Immature natural killer cell (primary cell): ENCODE measurements around the gene HOXA3. TPM values are rescaled to one million over a fixed set of nuclear protein-coding genes. Genes with fewer than 3 reads are reported as not detected.

ENCODE experiments used
- DNase-seq, 3 donors: peaks; one replicate each; pipeline ENCODE4 v3.0.0; 2022; ENCODE audit warnings: mixed read lengths in 1 of 3
- H3K27ac Mint-ChIP-seq, 6 donors: one replicate each; pipeline ENCODE4 v1.8.0; 2020; ENCODE audit warnings: mixed read lengths in 6 of 6, mild to moderate bottlenecking in 5 of 6, inconsistent platforms in 4 of 6, moderate library complexity in 3 of 6
- H3K27me3 Mint-ChIP-seq, 3 donors: one replicate each; pipeline ENCODE4 v1.8.0; 2020 to 2021; ENCODE audit warnings: low read depth in 3 of 3, mild to moderate bottlenecking in 3 of 3, mixed read lengths in 3 of 3, moderate library complexity in 3 of 3, inconsistent platforms in 1 of 3
- H3K36me3 Mint-ChIP-seq, 3 donors: one replicate each; pipeline ENCODE4 v1.8.0; 2020; ENCODE audit warnings: mixed read lengths in 3 of 3, inconsistent platforms in 2 of 3, mild to moderate bottlenecking in 2 of 3
- H3K4me1 Mint-ChIP-seq, 2 donors: one replicate each; pipeline ENCODE4 v1.8.0; 2020; ENCODE audit warnings: inconsistent platforms in 2 of 2, mild to moderate bottlenecking in 2 of 2, mixed read lengths in 2 of 2, moderate library complexity in 1 of 2
- H3K4me3 Mint-ChIP-seq, 5 donors: one replicate each; pipeline ENCODE4 v1.8.0; 2020; ENCODE audit warnings: mild to moderate bottlenecking in 5 of 5, mixed read lengths in 5 of 5, inconsistent platforms in 3 of 5, moderate library complexity in 3 of 5
- H3K9me3 Mint-ChIP-seq, 6 donors: one replicate each; pipeline ENCODE4 v1.8.0; 2020; ENCODE audit warnings: mild to moderate bottlenecking in 6 of 6, mixed read lengths in 6 of 6, inconsistent platforms in 4 of 6, moderate library complexity in 3 of 6
- polyA plus RNA-seq, 3 donors: library from polyadenylated mRNA; unstranded; fragments of 300-500 nt; fragmentation: Illumina TruSeq; gene quantifications; one replicate each; pipeline ENCODE4 v1.2.3, GENCODE V29; 2021

HOXA3 gene
- polyA plus RNA-seq, result under 1 TPM in 1 of 3 donors, not detected in 2; 0.13 TPM

DNA sequence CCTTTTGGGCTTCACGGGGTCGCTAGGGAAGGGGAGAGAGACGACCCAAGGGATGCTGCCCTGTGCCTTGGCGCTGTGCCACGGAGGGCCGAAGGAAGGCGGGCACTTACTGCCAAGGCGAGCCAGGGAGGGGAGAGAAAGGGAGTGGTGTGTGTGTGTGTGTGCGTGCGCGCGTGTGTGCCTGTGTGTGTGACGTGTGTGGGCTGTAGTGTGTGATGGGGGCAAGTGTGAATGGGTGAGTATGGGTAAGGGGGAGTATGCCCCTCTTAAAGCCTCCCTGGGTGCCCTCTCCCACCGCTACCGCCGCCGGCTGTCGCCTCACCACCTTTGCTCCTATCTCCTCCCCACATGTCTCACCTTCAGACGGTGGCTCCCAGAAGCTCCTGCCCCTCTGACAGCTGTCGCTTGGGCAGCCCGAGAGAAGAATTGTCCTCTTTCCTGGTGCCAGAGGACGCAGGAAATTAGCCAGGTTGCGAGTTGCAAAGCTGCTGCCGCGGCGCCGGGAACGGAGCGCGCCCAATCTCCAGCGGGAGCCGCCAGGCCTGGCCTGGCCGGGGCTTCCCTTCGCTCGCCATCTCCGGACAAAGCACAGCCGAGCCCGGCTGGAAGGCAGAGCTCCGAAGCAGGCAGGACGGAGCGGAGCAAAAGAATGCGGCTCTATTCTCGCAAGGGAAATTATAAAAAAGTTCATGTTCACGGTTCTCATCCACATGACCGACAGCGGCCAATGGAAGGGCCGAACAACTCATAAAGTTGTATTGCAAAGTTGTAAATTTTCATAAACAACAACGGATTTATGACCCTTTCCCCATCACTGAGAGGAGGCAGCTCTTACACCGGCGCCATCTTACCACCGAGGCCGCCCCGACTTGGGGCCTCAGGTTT lies at the start of gene HOXA3:
Gene HOXA3 (minus strand): TSS at position 653 of the 885 bp plus-strand sequence. CDS start 41,943 bp downstream, outside the sequence.
- H3K4me3 Mint-ChIP-seq, result peak within 1 kb of the TSS; percentile 85 to 89 (median 86)
- peak within 1 kb of the TSS in 5 of 6 donors; percentile 12 to 77 (median 66) for H3K27ac Mint-ChIP-seq
- H3K27me3 Mint-ChIP-seq, result peaks cover 49 to 74% (median 70%) of the 10 kb centered on the region in 3 donors
- H3K36me3 Mint-ChIP-seq, result no peaks in the 10 kb centered on the region
- DNase-seq, result no peak
- peaks cover 0 to 2% (median 0%) of the 10 kb centered on the region in 6 donors for H3K9me3 Mint-ChIP-seq
- H3K4me1 Mint-ChIP-seq, result peaks cover 53 to 77% of the 10 kb centered on the region in 2 donors

DNA sequence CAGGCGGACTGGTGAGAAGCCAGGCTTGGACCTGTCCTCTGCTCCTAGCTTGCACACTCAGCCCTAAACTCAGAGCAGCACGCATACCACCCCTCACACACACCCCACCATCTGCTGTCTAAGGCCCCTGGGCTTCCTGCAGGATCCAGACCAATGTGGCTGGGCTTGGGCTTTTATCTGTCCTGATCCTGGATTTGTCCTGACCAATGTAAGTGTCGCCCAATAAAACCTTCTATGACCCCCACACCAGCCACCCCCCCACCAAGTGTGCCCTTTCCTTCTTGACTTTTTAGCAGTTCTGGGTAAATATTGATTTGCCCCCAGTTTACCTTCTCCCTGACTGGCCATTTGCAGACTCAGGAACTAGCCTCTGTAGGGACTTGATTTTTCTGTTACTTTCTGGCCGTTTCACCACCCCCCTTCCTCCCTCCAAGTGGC lies 49.2 kb upstream of the HOXA3 start:
- Mint-ChIP-seq H3K27me3 (peaks cover 42 to 88% (median 79%) of the 10 kb centered on the region in 3 donors), H3K4me3 (peak overlapping the region; percentile 70 to 85 (median 79)), H3K36me3 (no peaks in the 10 kb centered on the region), H3K4me1 (peaks cover 39 to 53% of the 10 kb centered on the region in 2 donors), H3K27ac (no peak overlapping the region), H3K9me3 (no peaks in the 10 kb centered on the region)
- no peak for DNase-seq

DNA sequence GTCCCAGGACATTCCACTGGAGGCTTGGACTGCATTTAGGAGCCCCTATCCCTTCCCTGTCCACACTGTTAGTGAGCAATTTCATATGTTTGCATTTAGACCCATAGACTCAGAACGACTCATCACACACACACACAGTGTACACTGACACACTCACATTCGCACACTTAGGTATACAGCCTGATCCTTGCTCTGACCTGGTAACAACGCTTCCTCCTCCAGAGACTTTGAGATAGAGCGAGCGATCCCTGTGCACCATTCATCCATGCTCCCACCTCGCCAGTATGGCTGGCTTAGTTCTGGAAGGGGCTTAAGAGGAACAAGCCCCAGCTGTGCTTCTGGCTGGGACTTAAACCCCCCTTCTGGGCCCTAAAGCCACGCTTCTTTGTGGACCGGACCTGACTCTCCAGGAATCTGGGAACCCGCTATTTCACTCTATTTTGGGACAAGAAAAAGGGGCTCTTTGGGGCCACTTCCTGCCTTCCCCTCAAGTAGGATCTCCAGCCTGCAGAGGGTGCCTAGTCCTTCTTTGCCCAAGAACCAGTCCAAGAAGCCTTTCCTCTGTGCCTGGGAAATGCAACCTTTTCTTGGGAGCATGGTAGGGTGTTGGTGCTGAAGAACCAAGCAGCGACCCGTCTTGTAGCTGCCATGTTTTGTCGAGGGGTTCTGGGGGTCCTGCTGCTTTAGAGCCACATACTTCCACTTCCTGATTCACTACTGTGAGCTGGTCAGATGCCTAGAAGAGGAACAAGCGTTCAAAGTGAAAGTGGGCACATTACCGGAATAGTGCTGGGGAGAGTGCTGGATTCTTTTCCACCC lies 48.6 kb upstream of the HOXA3 start:
- H3K4me3 Mint-ChIP-seq, result peak overlapping the region; percentile 70 to 85 (median 79)
- peak overlapping the region in 1 of 6 donors; percentile 27 for H3K27ac Mint-ChIP-seq
- no peaks in the 10 kb centered on the region for H3K36me3 Mint-ChIP-seq
- no peaks in the 10 kb centered on the region for H3K9me3 Mint-ChIP-seq
- H3K27me3 Mint-ChIP-seq, result peaks cover 40 to 84% (median 80%) of the 10 kb centered on the region in 3 donors
- no peak for DNase-seq
- H3K4me1 Mint-ChIP-seq, result peaks cover 39 to 52% of the 10 kb centered on the region in 2 donors

DNA sequence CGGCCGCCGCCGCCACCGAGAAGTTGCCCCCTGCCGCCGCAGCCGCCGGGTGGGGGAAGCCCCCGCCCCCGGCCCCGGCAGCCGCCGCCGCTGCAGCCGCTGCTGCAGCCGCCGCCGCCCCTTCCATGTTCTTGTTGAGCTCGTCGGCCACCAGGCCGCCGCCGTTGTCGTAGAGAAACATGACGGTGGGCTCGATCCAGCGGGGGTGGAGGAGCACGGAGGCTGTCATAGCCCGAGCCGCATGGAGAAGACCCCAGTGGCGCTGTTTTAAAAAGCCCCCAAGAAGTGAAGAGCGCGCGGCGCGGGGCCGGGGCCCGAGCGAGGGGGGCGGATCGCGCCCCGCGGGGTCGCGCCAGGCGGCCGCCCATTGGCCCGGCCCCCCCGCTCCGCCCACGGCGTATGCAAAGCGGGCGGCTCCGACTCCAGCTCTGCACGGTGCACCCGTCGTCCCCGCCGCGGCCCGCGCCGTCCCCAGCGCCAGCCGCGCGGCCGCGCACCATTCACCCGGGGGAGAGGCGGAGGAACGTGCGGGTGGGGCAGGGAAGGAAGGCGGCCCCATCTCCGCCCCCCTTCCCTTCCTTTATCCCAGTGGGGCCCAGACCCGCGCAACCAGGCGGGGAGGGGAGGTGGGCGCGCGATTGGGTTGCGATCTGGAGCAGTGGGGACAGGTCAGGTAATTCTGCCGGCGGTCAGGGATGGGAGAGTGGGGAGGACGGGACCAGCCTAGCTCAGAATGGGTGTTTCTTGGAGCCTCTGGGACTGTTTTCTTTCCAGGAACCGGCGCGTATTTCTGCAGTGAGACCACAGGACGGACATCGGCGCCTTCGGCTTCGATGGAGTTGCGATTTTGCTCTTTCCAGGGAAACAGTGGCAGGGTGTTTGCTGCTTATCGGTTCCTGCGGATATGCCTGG lies 47.7 kb upstream of the HOXA3 start, which contains the start of gene HOXA13:
Gene HOXA13 (minus strand): TSS at position 243 of the 912 bp plus-strand sequence. CDS start 14 bp downstream, at position 229.
- Mint-ChIP-seq H3K36me3 (no peaks in the 10 kb centered on the region), H3K9me3 (no peaks in the 10 kb centered on the region), H3K27me3 (peaks cover 36 to 84% (median 79%) of the 10 kb centered on the region in 3 donors), H3K27ac (peak within 1 kb of the TSS in 1 of 6 donors; percentile 63), H3K4me1 (peaks cover 35 to 43% of the 10 kb centered on the region in 2 donors), H3K4me3 (peak within 1 kb of the TSS; percentile 82 to 92 (median 87))
- DNase-seq, result peak in 2 of 3 donors; percentile 44 to 49

DNA sequence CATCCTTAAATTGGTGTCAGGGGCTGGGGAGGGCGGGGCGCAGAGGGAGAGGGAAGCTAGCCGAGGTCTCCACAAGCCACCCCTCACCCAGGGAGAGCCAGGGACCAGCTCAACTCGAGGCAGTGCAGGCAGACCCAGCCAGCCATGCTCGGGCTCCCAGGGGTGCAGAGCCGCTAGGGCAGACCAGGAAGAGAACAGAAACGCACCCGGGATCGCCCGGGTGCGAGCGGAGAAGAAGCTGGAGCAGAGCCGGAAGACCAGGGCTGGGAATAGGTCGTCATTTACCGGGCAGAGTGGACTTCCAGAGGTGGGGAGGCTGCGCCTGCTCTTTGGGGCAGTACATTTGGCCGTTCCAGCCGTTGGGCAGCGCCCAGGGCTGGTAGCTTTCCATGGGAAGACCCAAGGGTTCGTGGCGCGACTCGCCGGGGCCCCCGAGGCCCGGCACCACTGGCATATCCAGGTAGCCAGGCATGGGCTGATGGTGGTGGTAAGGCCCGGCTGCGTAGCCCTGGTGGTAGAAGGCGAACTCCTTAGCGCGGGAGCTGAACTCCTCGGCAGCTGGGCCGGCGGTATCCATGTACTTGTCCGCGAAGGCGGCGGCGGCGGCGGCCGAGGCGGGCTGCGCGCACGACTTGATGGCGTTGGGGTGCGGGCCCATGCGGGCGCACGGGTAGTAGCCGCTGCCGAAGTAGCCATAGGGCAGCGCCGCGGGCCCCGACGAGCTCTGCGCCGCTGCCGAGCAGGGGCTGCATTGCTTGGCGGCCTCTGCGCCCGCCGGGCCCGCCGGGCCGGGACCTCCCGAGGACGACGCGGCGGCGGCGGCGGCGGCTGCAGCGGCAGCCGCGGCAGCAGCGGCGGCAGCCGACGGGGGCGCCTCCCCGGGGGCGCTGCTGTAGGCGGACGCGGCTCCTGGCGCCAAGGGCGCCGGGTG lies 46.8 kb upstream of the HOXA3 start:
- Mint-ChIP-seq H3K9me3 (no peaks in the 10 kb centered on the region), H3K4me1 (peaks cover 28 to 37% of the 10 kb centered on the region in 2 donors), H3K27ac (peak overlapping the region in 1 of 6 donors; percentile 63), H3K36me3 (no peaks in the 10 kb centered on the region), H3K27me3 (peaks cover 37 to 84% (median 78%) of the 10 kb centered on the region in 3 donors), H3K4me3 (peak overlapping the region; percentile 45 to 80 (median 63))
- DNase-seq, result no peak

DNA sequence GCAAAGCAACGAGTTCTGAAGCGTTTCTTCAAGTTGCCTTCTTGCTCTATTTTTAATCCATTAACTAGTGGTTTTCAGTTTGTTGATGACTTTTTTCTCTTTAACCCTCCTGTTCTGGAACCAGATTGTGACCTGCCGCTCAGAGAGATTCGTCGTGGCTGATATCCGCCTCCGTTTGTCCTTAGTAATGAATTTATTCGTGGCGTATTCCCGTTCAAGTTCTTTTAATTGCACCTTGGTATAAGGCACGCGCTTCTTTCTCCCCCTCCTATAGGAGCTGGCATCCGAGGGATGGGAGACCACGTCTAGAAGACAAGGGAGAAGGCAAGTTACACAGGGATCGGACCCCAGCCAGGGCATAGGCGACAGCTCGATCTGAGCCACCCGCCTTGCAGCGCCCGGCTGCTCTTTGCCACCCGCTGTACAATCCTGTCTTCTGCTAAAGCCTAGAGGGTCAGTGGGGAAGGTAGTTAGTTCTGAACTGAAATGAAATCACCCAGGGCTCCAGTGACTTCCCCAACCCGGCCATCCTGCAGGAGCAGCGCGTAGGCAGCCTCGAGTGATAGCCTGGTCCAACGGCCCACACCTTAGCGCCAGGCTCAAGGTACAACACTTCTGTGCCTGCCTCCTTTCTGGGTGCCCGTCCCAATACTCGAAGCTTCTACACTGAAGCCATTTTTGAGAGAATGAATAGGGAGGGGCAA lies 45.9 kb upstream of the HOXA3 start:
- Mint-ChIP-seq H3K36me3 (no peaks in the 10 kb centered on the region), H3K27me3 (peaks cover 39 to 86% (median 79%) of the 10 kb centered on the region in 3 donors), H3K4me3 (peak overlapping the region; percentile 23 to 75 (median 56)), H3K9me3 (no peaks in the 10 kb centered on the region), H3K4me1 (peaks cover 29 to 45% of the 10 kb centered on the region in 2 donors), H3K27ac (peak overlapping the region in 1 of 6 donors; percentile 63)
- DNase-seq, result no peak

DNA sequence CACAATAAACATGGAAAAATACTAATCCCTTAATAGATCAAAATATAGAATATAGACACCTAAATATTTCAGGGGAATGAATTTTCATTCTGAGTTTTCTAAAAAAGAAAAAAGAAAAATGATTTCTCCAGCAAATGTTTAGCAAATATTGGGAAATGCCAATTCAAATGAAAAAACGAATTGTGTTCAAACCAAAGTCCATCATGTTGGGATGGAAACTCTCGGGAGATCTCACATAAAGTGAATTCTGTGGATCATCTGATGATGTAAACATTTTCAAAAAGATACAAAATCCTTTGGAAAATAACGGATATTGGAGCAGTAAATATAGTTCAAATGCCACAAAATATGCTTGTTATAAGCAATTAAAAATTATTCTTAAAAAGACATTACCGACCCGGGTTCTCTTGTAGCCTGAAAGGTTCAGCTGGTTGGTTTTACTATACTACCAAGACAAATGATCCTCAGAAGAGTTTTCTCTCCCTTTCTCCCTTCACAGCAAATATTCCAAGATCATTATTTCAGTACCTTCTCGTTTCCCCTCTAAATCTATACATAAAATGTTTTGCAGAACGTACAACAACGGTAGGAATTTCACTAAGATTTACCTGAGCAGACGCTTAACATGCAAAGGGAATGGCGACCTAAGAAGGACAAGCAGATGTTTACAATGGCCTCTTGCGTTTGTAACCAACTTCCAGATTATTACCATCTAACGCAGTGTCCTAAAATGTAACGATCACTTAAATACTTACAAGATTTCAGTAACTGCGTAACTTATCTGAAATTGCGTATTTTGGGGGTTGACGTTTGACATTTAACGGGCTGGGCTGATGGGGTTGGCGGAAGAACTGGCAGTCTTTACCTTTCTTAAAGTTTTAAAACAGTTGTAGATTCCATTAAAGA lies 45.0 kb upstream of the HOXA3 start:
- no peaks in the 10 kb centered on the region for H3K9me3 Mint-ChIP-seq
- H3K27ac Mint-ChIP-seq, result no peak overlapping the region
- H3K36me3 Mint-ChIP-seq, result no peaks in the 10 kb centered on the region
- peaks cover 32 to 54% of the 10 kb centered on the region in 2 donors for H3K4me1 Mint-ChIP-seq
- no peak for DNase-seq
- H3K27me3 Mint-ChIP-seq, result peaks cover 33 to 83% (median 74%) of the 10 kb centered on the region in 3 donors
- peak overlapping the region in 1 of 5 donors; percentile 8 for H3K4me3 Mint-ChIP-seq

DNA sequence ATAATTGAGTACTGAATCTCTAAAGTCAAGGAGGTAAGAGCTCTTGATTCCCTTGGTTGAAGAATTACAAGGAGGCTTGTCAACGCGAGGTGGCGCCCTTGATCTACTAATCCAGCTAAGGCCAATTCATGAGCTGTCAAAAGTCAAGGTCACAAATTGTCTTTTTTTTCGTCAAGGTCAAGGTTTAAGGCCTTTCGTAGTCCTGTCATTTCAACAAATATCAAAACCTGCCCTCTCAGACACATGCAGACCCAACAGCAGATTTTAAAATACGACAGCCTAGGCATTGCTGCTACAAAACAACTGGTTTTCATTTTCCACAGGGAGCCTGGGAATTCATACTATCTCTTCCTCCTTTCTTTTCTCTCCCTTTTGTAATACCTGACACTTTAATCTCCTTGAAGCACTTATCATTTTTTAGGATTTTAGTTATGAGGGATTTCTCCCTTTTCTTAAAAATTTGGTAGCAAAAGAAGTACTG lies 43.9 kb upstream of the HOXA3 start:
- Mint-ChIP-seq H3K4me1 (peaks cover 32 to 43% of the 10 kb centered on the region in 2 donors), H3K4me3 (no peak overlapping the region), H3K27ac (no peak overlapping the region), H3K36me3 (no peaks in the 10 kb centered on the region), H3K9me3 (no peaks in the 10 kb centered on the region), H3K27me3 (peaks cover 39 to 79% (median 74%) of the 10 kb centered on the region in 3 donors)
- DNase-seq, result peak; percentile 64 to 71 (median 70)

DNA sequence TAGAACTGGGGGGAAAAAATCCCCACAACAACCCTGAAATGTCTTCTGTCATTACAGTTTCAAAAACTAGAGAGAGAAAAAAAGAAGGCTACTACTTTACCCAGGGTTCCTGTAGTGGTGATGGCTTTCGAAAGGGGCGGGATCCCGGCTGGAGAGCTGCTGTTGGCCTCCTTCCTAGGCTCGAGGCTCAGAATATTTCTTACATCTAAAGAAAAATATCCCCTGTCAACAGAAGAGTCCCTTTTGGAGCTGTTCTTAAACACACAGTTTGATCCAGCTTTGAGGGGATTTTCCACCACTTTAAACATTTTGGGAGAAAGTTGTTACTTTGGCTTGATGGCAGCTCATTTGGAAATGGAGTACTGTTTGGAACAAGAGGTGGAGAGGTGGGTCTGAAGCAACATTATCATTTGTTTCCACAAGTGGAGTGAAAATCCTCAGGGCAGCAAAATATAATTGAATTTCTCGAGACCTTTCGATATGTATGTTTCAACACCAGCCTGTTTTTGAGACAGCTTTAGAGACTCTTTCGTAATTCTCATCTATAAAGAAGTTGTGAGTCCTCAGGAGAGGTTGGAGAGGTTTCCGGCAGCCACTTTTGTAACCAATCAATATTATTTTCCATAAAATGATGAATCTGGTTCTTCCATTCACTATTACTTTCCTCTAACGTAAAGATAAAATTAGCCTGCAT lies 42.5 kb upstream of the HOXA3 start:
- Mint-ChIP-seq H3K27me3 (peaks cover 46 to 80% (median 76%) of the 10 kb centered on the region in 3 donors), H3K9me3 (no peaks in the 10 kb centered on the region), H3K27ac (no peak overlapping the region), H3K4me3 (no peak overlapping the region), H3K36me3 (no peaks in the 10 kb centered on the region), H3K4me1 (peaks cover 22 to 33% of the 10 kb centered on the region in 2 donors)
- no peak for DNase-seq

DNA sequence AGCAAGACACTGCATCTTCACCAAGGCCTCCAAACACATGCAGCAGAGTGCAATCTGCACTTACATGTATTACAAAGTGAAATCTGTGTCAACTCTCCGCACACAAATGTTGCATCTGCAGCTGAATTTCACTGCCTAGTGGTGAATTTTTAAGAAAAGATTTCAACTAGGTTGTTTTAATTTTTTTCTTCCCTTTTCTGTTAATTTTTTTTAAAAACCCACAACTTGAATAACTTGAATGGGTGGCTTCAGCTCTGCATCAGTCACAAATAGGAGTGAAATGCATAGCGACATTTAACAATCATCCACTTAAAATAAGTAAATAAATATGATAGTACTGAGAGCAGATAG lies 41.6 kb upstream of the HOXA3 start:
- no peaks in the 10 kb centered on the region for H3K36me3 Mint-ChIP-seq
- no peak overlapping the region for H3K27ac Mint-ChIP-seq
- no peaks in the 10 kb centered on the region for H3K9me3 Mint-ChIP-seq
- peaks cover 28 to 39% of the 10 kb centered on the region in 2 donors for H3K4me1 Mint-ChIP-seq
- DNase-seq, result no peak
- H3K4me3 Mint-ChIP-seq, result peak overlapping the region in 2 of 5 donors; percentile 12 to 73
- H3K27me3 Mint-ChIP-seq, result peaks cover 46 to 79% (median 77%) of the 10 kb centered on the region in 3 donors
